GM13976 (cell line): ENCODE measurements around the gene RNF212.

Experiments used
- DNase-seq: peaks from one replicate; pipeline ENCODE4 v3.0.0; 2012; ENCODE audit warnings: low spot score
- CTCF ChIP-seq: IDR thresholded peaks from 2 replicates; pipeline ENCODE4 v1.5.1; 2012; ENCODE audit warnings: borderline replicate concordance, mild to moderate bottlenecking; ENCODE audit not compliant: insufficient read depth; ENCODE audit errors: extremely low read depth, missing control alignments, control extremely low read depth
- in situ Hi-C: fragments of 300-500 bp; cut with MboI; formaldehyde crosslinking; loops from one replicate; pipeline ENCODE4 v1.12.0; 2022; ENCODE audit warnings: low sequenced_read_pairs, mixed read lengths, inconsistent platforms; ENCODE audit not compliant: unreplicated experiment

RNF212 gene

DNA sequence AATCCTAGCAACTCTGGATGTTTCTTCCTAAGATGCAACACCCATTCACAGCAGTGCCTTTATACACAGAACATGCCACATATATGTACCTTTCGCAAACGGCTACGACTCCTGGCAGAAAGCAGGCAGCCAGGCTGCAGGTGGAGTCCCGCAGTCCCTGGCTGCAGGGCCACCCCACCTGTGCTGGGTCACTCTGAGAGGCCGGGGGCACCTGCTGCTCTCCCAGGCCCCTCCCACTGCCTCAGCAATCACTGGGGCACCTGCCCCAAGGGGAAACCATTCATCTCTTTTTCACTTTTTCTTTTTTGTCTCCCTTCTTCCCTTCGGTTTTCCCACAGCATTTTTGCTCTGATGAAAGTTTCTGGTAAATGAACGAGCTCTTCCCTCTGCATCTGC, 28.0 kb downstream of the RNF212 start:
- in situ Hi-C loops: no loop called here
- no peak for TF ChIP-seq CTCF
- no peak for DNase-seq

DNA sequence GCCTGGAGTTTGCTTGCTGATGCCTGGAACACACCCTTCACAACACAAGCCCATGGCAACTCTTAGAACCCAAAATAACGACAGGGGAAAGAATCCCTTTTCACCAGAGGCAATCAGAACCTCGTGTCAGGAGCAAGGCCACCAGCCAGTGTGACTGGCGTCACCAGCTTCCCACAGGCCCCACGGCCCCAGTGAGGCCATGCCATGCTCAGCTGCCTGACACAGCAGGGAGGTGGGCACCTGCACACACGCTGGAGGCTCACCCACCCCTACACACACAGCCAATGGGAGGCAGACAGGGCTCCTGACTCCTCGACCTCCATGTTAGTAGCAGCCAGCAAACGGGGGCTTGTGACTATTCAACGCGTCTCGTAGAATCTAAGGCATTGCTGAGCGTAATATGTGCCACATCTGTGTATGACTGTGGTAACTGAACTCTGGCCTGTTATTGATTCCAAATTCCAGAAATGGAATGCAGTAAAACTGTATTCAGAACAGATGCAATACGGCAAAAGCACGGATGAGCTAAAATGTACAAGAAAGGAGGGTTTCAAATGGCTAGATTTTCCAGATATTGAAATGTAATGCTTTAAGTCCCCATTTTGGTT, 28.5 kb downstream of the RNF212 start:
- no peak for DNase-seq
- no peak for TF ChIP-seq CTCF
- in situ Hi-C loops: no loop called here

GRCh38 chr4:1084394-1084793, 29.0 kb downstream of the RNF212 start:
- in situ Hi-C loops: no loop called here
- no peak for DNase-seq
- TF ChIP-seq CTCF: no peak

GRCh38 chr4:1082215-1083182, 30.9 kb downstream of the RNF212 start:
- TF ChIP-seq CTCF: no peak
- in situ Hi-C loops: no loop called here
- DNase-seq: no peak

- TF ChIP-seq CTCF: no peak
Measured at GRCh38 chr4:1081689-1082040, 31.7 kb downstream of the RNF212 start.

DNA sequence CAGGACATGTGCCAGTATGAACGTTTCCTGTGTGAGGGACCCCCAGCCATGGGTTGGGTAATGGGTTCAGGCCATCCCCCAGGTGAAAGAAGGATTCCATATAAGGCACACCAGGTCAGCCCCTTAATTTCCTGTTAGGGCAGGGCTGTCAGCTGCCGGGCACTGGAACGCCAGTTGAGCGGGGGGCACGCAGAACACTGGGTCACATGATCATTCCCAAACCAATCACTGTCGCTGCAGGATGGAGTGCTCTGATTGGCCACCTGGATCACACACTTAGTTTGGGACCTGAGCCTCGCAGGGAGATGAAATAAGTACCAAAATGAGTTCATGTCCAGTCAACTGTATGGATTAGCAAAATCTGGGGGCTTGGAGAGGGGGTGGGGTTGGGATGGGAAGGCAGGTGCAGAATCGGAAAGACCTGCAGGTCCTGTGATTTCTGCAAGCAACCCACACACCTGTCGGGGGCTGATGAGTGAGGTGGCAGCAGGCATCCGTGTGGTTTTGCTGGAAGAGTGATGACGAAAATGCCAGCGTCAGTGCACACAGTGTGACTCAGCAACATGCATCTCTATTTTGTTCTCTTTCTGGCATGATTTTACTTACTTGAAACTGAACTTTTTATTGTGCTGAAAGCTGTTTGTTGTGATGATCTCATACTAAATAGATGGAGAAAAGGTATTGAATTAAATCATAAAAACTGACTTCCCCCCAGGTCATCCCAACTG, 32.2 kb downstream of the RNF212 start:
- no peak for DNase-seq
- TF ChIP-seq CTCF: no peak
- in situ Hi-C loops: no loop called here

More at GRCh38 chr4:1081689-1082040, 31.7 kb downstream of the RNF212 start:
- DNase-seq: no peak
- in situ Hi-C loops: no loop called here
